ENCODE results near the gene AXL. TPM values are rescaled to one million over a fixed set of nuclear protein-coding genes. Genes with fewer than 3 reads are reported as not detected.

AXL gene
- total and polyA plus RNA-seq, 2 of the 13 experiments (the other 11 are each of a cell fraction or from before 2014, with no cell fraction given) = 0.71 to 5.9 TPM

DNA sequence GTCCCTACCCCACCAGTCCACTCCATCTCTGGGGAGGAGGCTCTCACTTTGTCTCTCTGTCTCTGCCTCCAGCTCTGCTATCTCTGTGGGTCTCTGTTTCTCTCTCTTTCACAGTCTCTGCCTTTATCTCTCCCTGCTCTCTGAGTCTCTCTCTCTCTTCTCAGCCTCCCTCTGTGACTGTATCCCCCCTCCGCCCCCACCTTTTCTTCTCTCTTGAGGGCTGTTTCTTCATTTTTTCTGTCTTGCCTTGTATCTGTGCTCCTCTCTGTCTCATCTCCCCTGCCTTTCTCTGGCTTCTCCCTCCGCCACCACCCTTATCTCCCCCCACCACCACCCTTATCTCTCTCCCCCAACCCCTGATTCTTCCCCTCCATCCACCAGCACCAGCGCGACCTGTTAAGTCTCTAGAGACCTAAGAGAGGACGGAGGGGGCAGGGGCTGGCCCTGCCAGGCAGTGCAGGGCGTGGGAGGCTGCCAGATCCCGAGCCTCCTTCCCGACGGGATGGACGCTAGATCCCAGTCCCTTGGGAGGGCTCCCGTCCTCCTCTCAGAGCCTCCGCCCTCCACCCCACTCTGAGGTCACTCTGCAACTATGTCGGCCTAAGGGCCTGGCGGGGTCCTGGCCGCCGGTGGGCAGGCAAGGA is 1.0 kb downstream of the AXL start:
- ATAC-seq (no peak), DNase-seq (ENCODE audit: low spot score) (no peak), FAIRE-seq (no peak)
- TF ChIP-seq ZNF788 (CRISPR knock-in tag; IDR thresholded peaks at IDR 0.05; ENCODE audit: borderline replicate concordance) (no peak), KDM1A (CRISPR knock-in tag; IDR thresholded peaks at IDR 0.05) (no peak), ZSCAN21 (CRISPR knock-in tag; IDR thresholded peaks at IDR 0.05; ENCODE audit: borderline replicate concordance) (no peak), DBP (CRISPR knock-in tag; IDR thresholded peaks at IDR 0.05; ENCODE audit: not compliant biosample characterization) (no peak), NR2F2 (IDR thresholded peaks at IDR 0.05; ENCODE audit: borderline replicate concordance, low read depth) (no peak)
- TF ChIP-seq, protein P1, sequence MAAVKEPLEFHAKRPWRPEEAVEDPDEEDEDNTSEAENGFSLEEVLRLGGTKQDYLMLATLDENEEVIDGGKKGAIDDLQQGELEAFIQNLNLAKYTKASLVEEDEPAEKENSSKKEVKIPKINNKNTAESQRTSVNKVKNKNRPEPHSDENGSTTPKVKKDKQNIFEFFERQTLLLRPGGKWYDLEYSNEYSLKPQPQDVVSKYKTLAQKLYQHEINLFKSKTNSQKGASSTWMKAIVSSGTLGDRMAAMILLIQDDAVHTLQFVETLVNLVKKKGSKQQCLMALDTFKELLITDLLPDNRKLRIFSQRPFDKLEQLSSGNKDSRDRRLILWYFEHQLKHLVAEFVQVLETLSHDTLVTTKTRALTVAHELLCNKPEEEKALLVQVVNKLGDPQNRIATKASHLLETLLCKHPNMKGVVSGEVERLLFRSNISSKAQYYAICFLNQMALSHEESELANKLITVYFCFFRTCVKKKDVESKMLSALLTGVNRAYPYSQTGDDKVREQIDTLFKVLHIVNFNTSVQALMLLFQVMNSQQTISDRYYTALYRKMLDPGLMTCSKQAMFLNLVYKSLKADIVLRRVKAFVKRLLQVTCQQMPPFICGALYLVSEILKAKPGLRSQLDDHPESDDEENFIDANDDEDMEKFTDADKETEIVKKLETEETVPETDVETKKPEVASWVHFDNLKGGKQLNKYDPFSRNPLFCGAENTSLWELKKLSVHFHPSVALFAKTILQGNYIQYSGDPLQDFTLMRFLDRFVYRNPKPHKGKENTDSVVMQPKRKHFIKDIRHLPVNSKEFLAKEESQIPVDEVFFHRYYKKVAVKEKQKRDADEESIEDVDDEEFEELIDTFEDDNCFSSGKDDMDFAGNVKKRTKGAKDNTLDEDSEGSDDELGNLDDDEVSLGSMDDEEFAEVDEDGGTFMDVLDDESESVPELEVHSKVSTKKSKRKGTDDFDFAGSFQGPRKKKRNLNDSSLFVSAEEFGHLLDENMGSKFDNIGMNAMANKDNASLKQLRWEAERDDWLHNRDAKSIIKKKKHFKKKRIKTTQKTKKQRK (IDR thresholded peaks at IDR 0.05; ENCODE audit: low read length) = no peak
- WGBS (ENCODE audit: low lambda C conversion rate) = 73% methylated on average over 9 of the region's 16 CpGs
- BruUV-seq (replicated peaks) = no TSS peak
- Histone ChIP-seq H3K27me3 (ENCODE audit: control insufficient read depth in 1 of 2, insufficient read depth in 2 of 2, low read length in 2 of 2) (peaks cover 0 to 4% of the 10 kb centered on the region in 2 experiments; a peak in 1 of 5 replicates), H3K4me1 (ENCODE audit: insufficient read depth, low read length) (peaks cover 62% of the 10 kb centered on the region), H3K4me3 (replicated peaks in 1 of 3; ENCODE audit: insufficient read depth in 1 of 3, low read depth in 2 of 3, low read length in 3 of 3) (peak overlapping the region in 1 of 3 experiments; percentile 6; a peak in 2 of 6 replicates), H2AFZ (ENCODE audit: low read length) (no peak overlapping the region), H3K27ac (ENCODE audit: extremely low read length, insufficient read depth, low read length) (no peak overlapping the region), H3K4me2 (ENCODE audit: low read depth, low read length) (no peak overlapping the region; the same call in 1 of the 2 replicates), H3K79me2 (ENCODE audit: insufficient read depth, low read length) (no peaks in the 10 kb centered on the region), H3K36me3 (replicated peaks in 1 of 2; ENCODE audit: control insufficient read depth in 1 of 2, insufficient read depth in 2 of 2, low read length in 2 of 2) (no peaks in the 10 kb centered on the region), H3K9me3 (ENCODE audit: low read length) (no peaks in the 10 kb centered on the region), H3K9ac (ENCODE audit: insufficient read depth, low read depth, low read length) (no peak overlapping the region), H4K20me1 (ENCODE audit: insufficient read depth, low read length) (no peaks in the 10 kb centered on the region)
- ChIA-PET POLR2A (interaction anchor here (1.2 to 3.0 kb wide), 2 partner anchors 43 to 219 kb away, joined by 3 to 10 read pairs; partner anchors contain the start of gene HNRNPUL1), CTCF (ENCODE audit: low intra/inter-chr PET ratio, low total read pairs) (no interaction called here)
- intact Hi-C loops (cut with micrococcal nuclease; ENCODE audit: unreplicated experiment) = no loop called here
- in situ Hi-C loops (cut with HindIII; ENCODE audit: extremely low pct_ligation_motif_present, low pct_unique_long_range_greater_than_20kb) = no loop called here

Data from HepG2 (cell line).